Activated T-cell treated with anti-CD3 and anti-CD28 coated beads, Interleukin-2, amount 50 U/mL, for 48 hours (primary cell): Measurements from ENCODE around the gene KRTAP10-7.
"Not testable (repeated sequence)": the region's sequence is repeated elsewhere in the genome, so short reads cannot be mapped to it uniquely, and the experiment has no call there.

Experiments used
- DNase-seq, 2 experiments: peaks; one replicate each; pipeline ENCODE4 v3.0.0-alpha.2; 2020

The KRTAP10-7 gene

GRCh38 chr21:44612669-44613229 is 12.4 kb downstream of the KRTAP10-7 start:
- DNase-seq: peak in 1 of 2 experiments; percentile 6

DNA sequence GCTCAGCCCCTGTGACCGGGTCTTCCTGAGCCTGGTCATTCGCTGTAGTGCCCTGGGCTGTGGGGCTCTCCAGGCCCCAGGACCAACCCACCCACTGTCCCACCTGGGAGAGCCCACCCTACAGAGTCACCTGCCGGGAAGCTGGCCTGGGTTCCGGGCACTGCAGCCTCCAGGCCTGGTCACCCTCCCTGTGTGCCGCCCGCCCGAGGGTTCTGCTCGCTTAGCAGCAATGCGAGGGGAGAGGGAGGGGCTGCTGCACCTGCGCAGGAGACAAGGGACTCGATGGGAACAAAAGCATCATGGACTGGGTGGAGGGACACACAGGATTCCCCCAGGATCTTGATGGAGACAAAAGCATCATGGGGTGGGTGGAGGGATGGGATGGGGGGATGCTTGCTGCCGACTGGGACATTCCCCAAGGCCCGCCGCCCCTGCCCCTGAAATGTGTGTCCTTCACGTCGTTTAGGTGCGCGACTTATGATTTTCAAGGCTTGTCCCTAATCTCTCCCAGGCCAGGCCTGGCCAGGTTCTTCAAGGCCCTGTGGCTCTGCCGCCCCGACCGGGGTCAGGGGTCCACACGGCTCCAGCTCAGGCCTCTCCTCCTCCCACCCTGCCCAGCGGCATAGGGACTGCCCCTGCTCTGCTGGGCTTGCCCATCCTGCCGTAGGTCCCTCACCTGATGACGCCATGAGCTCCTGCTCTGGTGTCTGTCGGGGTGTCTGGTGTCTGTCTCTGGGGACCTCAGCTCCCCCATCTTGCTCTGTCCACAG is 13.2 kb downstream of the KRTAP10-7 start:
- DNase-seq: peak in 1 of 2 experiments; percentile 10

GRCh38 chr21:44614161-44614631 is 13.8 kb downstream of the KRTAP10-7 start:
- DNase-seq: no peak

- DNase-seq: no peak
Observed at GRCh38 chr21:44614961-44615391, 14.6 kb downstream of the KRTAP10-7 start.

DNA sequence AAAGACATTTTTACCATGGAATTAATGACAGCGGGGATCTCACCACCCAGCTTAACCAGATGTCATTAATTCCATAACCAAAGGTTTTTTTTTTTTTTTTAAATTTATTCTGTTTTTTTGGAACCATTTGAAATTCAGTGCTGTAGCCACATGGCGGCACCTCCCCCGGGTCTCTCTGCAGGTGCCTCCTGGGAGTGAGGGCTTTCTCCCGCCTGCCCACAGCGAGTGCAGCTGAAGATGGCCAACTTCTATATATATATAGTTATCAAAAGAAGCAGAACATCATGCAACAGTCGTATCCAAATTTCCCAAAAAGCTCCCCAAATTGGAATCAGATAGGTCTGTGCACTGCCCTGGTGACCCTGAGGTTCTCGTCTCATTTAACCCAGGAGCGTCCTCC is 15.1 kb downstream of the KRTAP10-7 start:
- no peak for DNase-seq

- DNase-seq: peak in 1 of 2 experiments; percentile 11
Observed at GRCh38 chr21:44615911-44616590, 15.7 kb downstream of the KRTAP10-7 start.

DNA sequence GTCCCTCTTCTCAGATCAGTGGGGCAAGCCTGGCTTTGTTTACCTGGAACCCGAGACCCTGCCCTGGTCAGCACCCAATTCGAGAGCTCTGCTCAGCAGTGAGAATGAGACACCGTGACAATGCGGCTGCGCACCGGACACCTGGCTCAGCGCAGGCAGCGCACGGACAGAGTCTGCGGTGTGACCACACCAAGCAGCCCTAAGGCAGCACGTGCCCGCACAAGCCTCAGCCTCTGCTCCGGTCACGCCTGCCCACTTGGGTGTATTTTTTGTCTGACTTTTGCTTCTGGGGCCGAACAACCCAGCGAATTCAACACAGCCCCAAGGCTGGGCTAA is 16.2 kb downstream of the KRTAP10-7 start:
- no peak for DNase-seq

- DNase-seq: no peak
Observed at GRCh38 chr21:44617071-44617501, 16.7 kb downstream of the KRTAP10-7 start.

DNA sequence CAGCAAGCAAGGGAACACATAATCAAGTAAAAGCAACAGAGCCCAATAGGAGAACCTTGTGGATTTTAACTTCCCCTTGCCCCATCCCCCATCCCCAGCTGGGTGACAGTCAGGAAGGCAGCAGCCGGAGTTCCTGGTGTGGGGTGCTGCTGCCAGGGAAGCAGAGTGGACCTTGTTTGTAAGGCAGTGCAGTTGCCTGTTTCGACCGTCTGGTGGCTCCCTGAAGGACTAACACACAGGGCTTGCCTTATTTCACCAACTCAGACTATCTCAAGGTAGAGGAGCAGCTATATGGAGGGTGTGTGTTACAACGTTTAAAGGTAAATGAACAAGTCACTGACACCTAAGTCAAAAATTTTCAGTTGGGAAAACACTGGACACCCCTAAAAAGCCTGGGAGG is 18.1 kb downstream of the KRTAP10-7 start:
- DNase-seq: peak; percentile 32 to 37

GRCh38 chr21:44618909-44619308 is 18.5 kb downstream of the KRTAP10-7 start:
- DNase-seq: peak; percentile 38 to 51

- DNase-seq: no peak
Observed at GRCh38 chr21:44619886-44620285, 19.5 kb downstream of the KRTAP10-7 start.

- DNase-seq: no peak
Observed at GRCh38 chr21:44623575-44623974, 23.2 kb downstream of the KRTAP10-7 start.

- DNase-seq: no peak
Observed at GRCh38 chr21:44625756-44626155, 25.4 kb downstream of the KRTAP10-7 start.

GRCh38 chr21:44626262-44626661 is 25.9 kb downstream of the KRTAP10-7 start:
- peak in 1 of 2 experiments; percentile 12 for DNase-seq

- no peak for DNase-seq
Observed at GRCh38 chr21:44626673-44627143, 26.3 kb downstream of the KRTAP10-7 start, which contains the start of gene KRTAP10-9. KRTAP10-9 (plus strand) TSS chr21:44627093; CDS start chr21:44627172, 79 bp downstream.

DNA sequence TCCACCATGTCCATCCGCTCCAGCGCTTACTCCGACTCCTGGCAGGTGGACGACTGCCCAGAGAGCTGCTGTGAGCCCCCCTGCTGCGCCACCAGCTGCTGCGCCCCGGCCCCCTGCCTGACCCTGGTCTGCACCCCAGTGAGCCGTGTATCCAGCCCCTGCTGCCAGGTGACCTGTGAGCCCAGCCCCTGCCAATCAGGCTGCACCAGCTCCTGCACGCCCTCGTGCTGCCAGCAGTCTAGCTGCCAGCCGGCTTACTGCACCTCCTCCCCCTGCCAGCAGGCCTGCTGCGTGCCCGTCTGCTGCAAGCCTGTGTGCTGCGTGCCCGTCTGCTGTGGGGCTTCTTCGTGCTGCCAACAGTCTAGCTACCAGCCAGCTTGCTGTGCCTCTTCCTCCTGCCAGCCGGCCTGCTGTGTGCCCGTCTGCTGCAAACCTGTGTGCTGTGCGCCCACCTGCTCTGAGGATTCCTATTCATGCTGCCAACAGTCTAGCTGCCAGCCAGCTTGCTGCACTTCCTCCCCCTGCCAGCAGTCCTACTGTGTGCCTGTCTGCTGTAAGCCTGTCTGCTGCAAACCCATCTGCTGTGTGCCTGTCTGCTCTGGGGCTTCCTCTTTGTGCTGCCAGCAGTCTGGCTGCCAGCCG is 26.9 kb downstream of the KRTAP10-7 start:
- peak in 1 of 2 experiments; percentile 7 for DNase-seq

GRCh38 chr21:44627831-44628233 is 27.4 kb downstream of the KRTAP10-7 start:
- not testable (repeated sequence) for DNase-seq

GRCh38 chr21:44628707-44629391 is 28.5 kb downstream of the KRTAP10-7 start:
- DNase-seq: no peak

- DNase-seq: peak in 1 of 2 experiments; percentile 13
Observed at GRCh38 chr21:44630440-44630839, 30.0 kb downstream of the KRTAP10-7 start.

- DNase-seq: no peak
Observed at GRCh38 chr21:44632067-44632466, 31.7 kb downstream of the KRTAP10-7 start.

- peak in 1 of 2 experiments; percentile 5 for DNase-seq
Observed at GRCh38 chr21:44636209-44637017, 36.0 kb downstream of the KRTAP10-7 start.
